SU-DHL-6 (cell line): ENCODE data around the gene RGL1.

ENCODE experiments used
- CTCF ChIP-seq: fragments of 200-600 bp; sonication (generic); IDR thresholded peaks from one replicate; pipeline ENCODE4 v1.5.1; 2017; ENCODE audit warnings: antibody characterized with exemption, mild to moderate bottlenecking, low read length, moderate library complexity; ENCODE audit not compliant: insufficient read depth, poor library complexity, severe bottlenecking
- EZH2phosphoT487 ChIP-seq: fragments of 200-600 bp; sonication (generic), shearing (Covaris generic); conservative IDR thresholded peaks from 2 replicates; pipeline ENCODE4 v1.6.1; 2018; ENCODE audit warnings: mild to moderate bottlenecking, antibody characterized with exemption, low read length, moderate library complexity, mixed read lengths

GRCh38 chr1:183859831-183860230 lies 54.9 kb downstream of the RGL1 start:
- TF ChIP-seq EZH2phosphoT487 (no peak), CTCF (no peak)
